ENCODE results near the gene NFE2L1.
A peak's percentile ranks its signal among the peaks of the same experiment; 100 is the strongest.
"Not testable (repeated sequence)": the region's sequence is repeated elsewhere in the genome, so short reads cannot be mapped to it uniquely, and the experiment has no call there.

NFE2L1 gene

GRCh38 chr17:48070195-48070594, 22.0 kb downstream of the NFE2L1 start:
- DNase-seq: no peak

DNA sequence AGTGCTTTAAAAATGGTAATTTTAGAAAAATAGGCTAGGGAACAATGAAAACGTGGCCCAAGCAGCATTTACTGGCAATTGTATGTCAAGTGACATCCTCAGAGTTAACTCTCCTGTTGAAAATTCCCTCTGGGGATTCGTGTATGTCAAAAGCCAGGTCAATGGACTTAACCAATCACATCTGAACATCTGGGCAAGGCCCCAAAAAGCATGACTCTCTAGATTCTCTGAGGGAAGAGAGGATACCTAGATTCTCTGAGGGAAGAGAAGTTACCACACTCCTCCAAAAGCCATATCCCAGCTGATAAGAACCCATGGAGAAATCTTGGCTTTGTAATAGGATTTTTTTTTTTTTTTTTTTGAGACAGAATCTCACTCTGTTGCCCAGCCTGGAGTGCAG, 23.5 kb downstream of the NFE2L1 start:
- no peak for DNase-seq

DNA sequence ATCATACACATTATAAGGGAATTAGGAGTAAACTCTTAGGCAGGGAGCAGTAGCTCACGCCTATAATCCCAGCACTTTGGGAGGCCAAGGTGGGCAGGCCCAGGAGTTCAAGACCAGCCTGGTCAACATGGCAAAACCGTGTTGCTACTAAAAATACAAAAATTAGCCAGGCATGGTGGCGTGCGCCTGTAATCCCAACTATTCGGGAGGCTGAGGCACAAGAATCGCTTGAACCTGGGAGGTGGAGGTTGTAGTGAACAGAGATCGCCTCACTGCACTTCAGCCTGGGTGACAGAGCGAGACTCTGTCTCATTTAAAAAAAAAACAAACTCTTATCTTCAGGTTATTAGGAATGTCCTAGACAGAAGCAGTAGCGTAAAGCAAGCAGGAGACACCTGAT, 24.7 kb downstream of the NFE2L1 start:
- not testable (repeated sequence) for DNase-seq

DNA sequence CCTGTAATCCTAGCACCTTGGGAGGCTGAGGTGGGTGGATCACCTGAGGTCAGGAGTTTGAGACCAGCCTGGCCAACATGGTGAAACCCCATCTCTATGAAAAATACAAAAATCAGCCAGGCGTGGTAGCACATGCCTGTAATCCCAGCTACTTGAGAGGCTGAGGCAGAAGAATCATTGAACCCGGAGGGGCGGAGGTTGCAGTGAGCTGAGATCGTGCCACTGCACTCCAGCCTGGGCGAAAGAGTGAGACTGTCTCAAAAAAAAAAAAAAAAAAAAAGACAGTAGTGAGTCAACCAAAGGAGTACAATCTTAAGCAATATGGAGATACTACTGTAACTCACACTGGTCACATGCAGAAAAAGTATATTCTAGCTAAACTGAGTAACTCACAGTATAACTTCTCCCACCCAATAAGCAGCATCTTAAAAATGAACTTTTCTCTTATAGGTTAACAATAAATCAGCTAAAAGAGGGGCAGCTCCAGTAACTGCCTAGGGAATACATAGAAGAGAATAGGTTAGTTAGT, 25.5 kb downstream of the NFE2L1 start:
- not testable (repeated sequence) for DNase-seq

DNA sequence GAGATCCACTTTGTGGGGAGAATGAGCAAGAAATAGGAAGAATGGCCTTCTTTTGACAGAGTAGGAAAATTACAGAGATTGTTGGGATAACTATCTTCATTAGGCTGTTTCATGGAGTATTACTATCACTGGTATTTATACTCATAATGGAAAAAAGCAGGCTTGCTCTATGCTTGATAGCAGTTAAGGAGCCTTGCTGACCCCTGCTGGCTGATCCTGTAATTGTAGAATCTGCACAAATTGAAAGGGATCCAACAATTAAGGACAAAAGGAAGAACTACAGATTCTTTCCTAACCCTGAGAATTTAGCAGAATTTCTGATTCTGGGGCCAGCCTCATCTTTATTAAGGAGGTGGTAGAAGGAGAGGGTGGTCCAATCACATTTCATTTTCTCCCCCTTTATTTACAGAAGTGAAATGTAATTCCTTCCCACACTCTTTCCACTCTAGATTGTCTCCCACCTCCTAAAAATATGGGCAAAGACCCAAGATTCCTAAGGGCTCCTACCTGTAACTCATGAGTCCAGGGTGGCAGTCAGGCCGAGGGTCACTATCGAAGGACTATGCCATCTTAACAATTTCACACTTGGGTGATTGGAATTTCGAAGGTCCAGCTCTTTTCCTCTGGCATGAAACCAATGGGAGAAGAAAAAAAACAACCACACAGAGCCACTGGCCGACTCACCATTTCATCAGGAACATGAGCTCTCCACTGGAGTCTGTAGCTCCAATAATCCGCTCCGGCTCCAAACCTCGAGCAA, 26.3 kb downstream of the NFE2L1 start:
- peak; percentile 75 for DNase-seq

GRCh38 chr17:48077152-48077551, 29.0 kb downstream of the NFE2L1 start:
- not testable (repeated sequence) for DNase-seq

GRCh38 chr17:48081858-48082257, 33.7 kb downstream of the NFE2L1 start:
- no peak for DNase-seq

GRCh38 chr17:48084932-48085331, 36.8 kb downstream of the NFE2L1 start:
- no peak for DNase-seq

- DNase-seq: no peak
These were observed 45.3 kb downstream of the NFE2L1 start for GRCh38 chr17:48093341-48094045.

DNA sequence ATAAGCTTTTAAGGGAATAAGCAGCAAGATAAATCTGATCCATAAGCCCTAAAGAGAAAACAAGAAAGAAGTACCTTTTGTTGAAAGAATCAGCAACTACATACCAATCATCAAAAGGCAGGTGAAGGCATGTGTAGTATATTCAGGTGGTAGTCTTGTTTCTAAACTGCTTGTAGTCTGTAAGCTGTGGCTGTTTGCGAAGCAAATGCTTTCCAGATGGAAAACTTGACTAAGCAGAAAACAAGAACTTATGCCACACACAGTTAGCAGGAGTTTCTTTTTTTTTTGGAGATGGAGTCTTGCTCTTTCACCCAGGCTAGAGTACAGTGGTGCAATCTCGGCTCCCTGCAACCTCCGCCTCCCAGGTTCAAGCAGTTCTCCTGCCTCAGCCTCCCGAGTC, 47.5 kb downstream of the NFE2L1 start:
- DNase-seq: no peak

DNA sequence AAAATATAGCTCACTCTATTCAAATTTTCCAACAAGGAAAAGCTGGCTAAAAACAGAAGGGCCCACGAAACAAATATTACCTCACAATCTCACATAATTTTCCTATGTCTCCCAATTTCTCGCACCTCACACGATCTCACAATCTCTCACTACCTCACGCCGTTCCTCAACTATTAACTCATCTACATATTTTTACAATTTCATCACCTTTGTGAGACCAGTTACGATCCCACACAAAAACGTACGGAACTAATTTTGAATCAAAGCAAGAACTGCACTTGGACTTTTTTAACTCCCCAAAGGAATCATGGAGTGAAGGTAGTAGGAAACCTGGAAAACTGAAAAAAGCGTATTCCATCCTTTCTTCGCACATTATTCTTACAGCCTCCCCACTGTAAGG, 52.0 kb downstream of the NFE2L1 start:
- DNase-seq: no peak

DNA sequence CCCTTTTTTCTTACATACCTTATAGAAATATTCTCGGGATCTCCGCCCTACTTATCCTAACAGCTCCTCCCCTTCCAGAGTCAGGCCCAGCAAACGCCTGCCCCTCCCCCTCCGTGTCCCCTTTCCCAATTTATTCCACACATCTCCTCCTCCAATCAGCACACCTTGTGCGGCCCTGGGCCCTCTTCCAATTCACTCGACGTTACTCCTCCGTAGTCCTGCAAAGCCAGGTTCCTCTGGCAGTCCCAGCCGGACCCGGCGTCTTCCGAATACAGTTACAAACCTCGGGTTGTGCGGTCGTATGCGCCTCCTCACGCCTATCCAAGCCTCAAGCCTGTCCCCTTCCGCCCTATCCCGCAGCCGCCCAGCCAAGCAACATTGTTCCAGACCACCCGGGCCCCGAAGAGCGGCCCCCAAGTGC, 52.4 kb downstream of the NFE2L1 start:
- DNase-seq: no peak

DNA sequence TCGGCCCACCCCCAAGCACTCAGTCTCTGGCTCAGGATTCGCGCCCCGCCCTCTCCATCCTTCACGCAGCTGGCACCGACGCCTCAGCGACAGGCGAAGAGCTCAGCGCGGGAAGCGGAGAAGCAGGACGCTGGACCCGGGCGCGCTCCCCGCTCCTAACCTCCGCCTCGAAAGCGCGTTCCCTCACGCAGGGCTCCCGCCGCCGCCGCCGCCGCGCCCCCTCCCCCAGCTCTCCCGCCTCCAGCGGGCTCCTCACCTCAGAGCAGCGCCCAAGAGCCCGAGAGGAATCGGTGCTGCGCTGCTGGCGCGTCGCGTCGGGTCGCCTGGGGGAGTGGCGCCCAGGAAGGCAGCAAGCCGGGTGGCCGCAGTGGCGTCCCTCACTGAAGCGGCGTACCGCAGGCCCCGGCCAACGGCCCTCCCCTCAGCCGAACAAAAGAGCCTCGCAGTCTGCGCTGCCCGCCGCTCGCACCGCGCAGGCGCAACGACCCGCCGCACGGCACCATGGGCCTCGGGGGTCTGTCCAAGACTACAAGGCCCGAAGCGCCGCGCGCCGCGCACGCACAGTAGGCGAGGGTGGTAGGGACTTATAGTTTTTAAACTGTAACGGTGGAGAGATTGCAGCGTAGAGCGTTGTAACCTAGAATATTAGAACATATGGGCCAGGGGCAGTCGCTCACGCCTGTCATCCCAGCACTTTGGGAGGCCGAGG, 53.0 kb downstream of the NFE2L1 start, which contains the start of gene CBX1:
Gene CBX1, minus strand, starts transcription at position 467 of the 709 bp plus-strand sequence. CDS start 24,474 bp downstream, outside the sequence.
- peak; percentile 97 for DNase-seq

GRCh38 chr17:48102043-48102750, 54.0 kb downstream of the NFE2L1 start:
- DNase-seq: no peak

DNA sequence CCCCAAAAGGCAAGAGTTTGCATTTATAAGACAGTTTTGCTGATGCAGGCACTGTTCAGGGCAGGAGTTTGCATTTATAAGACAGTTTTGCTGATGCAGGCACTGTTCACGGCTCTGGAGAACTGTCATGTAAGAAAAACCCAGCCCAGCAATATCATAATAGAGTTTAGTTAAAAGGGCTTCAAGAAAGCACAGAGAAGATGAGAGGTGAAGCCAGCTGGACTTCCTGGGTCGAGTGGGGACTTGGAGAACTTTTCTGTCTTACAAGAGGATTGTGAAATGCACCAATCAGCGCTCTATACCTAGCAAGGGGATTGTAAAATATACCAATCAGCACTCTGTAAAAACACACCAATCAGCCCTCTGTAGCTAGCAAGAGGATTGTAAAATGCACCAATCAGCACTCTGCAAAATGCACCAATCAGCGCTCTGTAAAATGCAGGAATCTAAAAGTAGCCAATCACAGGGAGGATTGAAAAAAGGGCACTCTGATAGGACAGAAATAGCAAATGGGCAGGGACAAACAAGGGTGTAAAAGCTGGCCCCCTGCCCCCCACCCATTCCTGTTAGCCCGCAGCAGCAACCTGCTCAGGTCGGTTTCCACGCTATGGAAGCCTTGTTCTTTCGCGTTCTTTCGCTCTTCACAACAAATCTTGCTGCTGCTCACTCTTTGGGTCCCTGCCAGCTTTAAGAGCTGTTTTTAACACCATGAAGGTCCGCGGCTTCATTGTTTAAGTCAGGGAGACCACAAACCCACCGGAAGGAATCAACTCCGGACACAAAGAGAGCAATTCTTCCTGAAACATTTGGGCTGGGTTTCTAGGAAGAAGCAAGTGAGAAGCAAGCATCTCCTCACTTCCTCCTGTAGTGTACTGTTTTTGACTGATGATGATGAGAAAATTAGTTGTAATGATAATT, 54.9 kb downstream of the NFE2L1 start:
- DNase-seq: peak; percentile 44

DNA sequence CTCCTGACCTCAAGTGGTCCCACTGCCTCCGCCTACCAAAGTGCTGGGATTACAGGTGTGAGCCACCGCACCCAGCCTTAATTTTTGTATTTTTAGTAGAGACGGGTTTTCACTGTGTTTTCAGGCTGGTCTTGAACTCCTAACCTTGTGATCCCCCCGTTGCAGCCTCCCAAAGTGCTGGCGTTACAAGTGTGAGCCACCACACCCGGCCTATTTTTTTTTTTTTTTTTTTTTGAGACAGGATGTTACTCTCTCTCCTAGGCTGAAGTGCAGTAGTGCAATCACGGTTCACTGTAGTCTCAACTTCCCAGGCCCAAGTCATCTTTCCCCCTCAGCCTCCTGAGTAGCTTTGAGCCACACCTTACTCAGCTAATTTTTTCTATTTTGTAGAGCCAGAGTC, 56.3 kb downstream of the NFE2L1 start:
- no peak for DNase-seq

DNA sequence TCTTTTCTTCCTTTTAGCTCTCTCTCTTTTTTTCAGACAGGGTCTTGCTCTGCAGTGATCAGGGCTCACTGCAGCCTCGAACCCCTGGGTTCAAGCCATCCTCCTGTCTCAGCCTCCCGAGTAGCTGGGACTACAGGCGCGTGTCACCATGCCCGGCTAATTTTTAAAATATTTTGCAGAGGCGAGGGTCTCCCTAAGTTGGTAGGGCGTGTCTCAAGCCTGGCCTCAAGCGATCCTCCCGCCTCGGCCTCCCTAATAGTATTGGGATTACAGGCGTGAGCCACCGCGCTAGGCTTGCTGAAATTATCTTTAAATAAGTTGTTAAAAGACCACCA, 58.6 kb downstream of the NFE2L1 start:
- DNase-seq: no peak

DNA sequence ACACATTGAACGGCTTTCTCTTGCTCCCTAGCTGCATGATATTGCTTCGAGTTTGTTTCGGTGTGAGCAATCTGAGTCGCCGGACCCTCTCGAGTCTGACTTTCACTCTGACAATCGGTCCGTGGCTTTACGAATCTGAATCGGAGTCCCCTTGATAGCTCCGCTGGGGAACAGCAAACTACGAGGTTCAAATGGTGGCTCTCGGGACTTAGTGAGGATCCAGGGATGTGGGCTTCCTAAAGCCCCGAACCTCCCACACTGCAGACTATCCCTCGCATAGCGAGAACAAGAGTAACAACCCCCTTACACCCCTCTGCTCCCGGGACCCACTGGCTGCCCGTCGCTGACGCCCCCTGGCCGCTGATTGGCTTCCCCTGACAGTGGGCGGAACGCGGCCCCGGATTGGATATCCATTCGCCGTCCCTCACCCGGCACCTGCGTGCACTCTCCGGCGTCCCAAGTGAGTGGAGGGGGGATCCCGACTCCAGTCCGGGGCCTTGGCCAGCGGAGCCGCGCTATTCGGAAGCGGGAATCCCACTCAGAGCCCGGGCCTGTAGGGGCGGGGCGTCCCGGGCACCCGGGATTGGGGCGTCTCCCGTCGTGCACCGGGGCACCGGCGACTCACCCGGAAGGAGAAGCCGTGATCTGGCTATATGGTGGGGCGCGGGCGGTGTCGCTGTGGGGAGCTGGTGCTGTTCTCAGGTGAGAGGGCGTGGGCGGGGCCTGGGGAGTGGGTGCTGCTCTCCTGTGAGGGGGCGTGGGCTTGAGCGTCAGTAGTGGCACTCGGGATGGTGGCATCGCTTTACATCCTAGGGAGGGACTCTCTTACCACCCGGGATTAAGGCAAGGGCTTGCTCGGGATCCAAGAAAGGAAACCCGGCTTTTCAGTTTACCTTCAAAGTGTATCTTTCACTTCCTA, 59.2 kb downstream of the NFE2L1 start, which contains the start of gene SNX11:
Gene SNX11, plus strand, starts transcription at position 630 of the 919 bp plus-strand sequence. CDS start 4,278 bp downstream, outside the sequence.
- DNase-seq: peak; percentile 94

GRCh38 chr17:48110761-48111160, 62.6 kb downstream of the NFE2L1 start:
- no peak for DNase-seq
